GM19455 (cell line): ENCODE measurements around the gene PDE4D.
"Not testable (repeated sequence)": the region's sequence is repeated elsewhere in the genome, so short reads cannot be mapped to it uniquely, and the experiment has no call there.

Source experiments
- ATAC-seq: cut with Tn5 transposase; IDR thresholded peaks from one replicate; pipeline ENCODE4 v1.9.1; 2021; ENCODE audit not compliant: unreplicated experiment

Gene PDE4D

GRCh38 chr5:59000211-59000610 lies 893.3 kb downstream of the PDE4D start:
- no peak for ATAC-seq

- ATAC-seq, result no peak
Observed at GRCh38 chr5:58999804-59000203, 893.7 kb downstream of the PDE4D start.

- no peak for ATAC-seq
Observed at GRCh38 chr5:58998544-58998943, 895.0 kb downstream of the PDE4D start.

GRCh38 chr5:58995779-58996178 lies 897.7 kb downstream of the PDE4D start:
- ATAC-seq, result not testable (repeated sequence)

DNA sequence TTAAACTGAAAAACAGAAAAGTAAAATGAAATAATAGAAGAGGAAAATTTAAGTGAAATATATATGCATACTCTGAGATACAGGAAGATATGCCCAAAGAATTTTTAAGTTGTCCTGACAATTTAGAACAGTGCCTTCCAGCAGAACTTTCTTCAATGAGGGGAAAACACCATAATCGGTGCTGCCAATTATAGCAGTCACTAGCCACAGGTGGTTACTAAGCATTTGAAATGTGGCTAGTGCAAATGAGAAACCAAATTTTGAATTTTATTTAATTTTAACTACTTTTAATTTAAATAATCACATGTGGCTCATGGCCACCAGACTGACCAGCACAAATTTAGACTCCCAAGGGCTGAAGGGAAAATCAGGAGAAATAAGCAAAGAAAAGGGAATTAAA lies 900.1 kb downstream of the PDE4D start:
- ATAC-seq, result no peak

DNA sequence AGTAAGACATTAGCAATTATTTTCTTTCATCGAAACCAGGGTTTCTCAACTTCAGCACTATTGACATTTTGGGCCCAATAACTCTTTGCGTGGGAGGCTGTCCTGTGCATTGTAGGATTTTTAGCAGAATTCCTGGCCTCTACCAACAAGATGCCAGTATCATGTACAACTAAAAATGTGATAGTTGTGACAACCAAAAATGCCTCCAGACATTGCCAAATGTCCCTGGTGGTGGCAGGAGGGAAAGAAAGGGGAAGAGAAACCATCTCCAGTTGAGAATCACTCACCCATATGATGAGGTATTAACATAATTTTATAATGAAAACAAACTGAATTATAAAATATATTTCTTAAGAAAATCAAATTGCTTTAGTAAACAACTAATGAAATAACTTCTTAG lies 904.6 kb downstream of the PDE4D start:
- ATAC-seq, result no peak

DNA sequence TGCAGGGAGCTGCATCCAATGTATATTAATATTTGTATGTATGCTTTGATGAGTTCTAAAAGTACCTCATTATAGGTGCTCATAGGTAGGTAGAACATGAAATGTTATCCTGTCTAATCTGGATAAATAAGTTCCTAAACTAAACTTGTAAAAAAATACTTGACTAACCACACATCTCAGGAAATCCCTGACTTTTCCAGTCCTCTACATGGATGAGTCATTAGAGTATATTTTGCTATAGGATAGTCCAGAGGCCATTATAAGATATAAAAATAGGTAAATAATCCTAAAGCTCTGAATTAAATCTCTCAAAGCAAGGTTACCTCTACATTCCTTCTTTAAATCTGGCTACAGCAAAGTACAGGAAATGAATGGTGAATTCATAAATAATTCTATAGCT lies 906.3 kb downstream of the PDE4D start:
- ATAC-seq, result no peak

DNA sequence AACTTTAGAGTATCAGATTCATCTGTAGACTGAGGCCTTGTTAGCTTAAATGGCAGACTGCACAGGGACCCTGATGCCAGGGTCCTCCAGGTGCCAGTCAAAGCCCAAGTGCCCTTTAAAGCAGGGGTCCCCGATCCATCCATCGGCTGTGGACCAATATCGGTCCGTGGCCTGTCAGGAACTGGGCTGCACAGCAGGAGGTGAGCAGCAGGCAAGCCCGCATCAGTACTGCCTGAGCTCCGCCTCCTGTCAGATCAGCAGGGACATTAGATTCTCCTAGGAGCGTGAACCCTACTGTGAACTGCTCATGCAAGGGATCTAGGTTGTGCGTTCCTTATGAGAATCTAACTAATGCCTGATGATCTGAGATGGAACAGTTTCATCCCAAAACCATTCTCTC lies 907.2 kb downstream of the PDE4D start:
- ATAC-seq, result no peak

GRCh38 chr5:58985759-58986158 lies 907.8 kb downstream of the PDE4D start:
- no peak for ATAC-seq

- ATAC-seq, result no peak
Observed at GRCh38 chr5:58985311-58985710, 908.2 kb downstream of the PDE4D start.

- no peak for ATAC-seq
Observed at GRCh38 chr5:58983526-58984452, 909.7 kb downstream of the PDE4D start.

- ATAC-seq, result no peak
Observed at GRCh38 chr5:58980890-58981289, 912.6 kb downstream of the PDE4D start.

- no peak for ATAC-seq
Observed at GRCh38 chr5:58979090-58979489, 914.4 kb downstream of the PDE4D start.

GRCh38 chr5:58974601-58975000 lies 918.9 kb downstream of the PDE4D start:
- no peak for ATAC-seq

GRCh38 chr5:58974083-58974482 lies 919.4 kb downstream of the PDE4D start:
- no peak for ATAC-seq

DNA sequence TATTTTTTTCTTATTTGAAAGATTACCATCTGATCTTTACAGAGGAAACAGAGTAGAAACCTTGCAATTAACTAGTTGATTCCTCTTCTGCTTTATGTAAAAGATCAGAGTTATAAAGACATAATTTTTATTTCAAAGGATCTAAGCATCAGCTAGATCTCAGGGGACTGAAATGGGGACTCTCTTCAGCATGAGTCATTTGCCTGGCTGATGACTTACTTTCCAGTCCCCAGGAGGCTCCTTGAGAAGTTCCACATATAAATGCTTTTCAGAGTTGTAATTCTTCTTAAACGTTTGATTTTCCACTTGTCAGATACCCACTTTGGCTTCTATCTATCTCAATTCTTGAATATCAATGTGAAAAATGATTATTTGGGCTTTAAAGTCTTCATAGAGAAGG lies 921.2 kb downstream of the PDE4D start:
- ATAC-seq, result no peak

DNA sequence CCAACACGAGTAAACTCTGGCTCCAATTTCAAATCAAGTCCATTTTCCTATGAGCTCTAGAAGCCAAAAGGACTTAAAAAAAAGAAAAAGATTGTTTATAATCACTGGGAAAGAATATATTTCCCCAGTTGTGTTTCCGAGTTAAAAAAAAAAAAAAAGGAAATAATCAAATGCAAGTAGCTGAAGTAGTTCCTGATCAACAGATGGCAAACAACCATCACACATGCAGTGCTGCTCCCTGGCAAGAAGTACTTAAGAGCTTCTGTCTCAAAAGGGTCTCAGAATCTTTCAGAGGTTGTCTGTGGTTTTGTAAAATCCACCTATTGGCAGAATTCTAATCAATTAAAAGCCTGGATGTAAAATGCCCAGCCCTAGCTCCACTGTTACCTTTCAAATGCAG lies 922.8 kb downstream of the PDE4D start:
- no peak for ATAC-seq

GRCh38 chr5:58969795-58970194 lies 923.7 kb downstream of the PDE4D start:
- no peak for ATAC-seq

DNA sequence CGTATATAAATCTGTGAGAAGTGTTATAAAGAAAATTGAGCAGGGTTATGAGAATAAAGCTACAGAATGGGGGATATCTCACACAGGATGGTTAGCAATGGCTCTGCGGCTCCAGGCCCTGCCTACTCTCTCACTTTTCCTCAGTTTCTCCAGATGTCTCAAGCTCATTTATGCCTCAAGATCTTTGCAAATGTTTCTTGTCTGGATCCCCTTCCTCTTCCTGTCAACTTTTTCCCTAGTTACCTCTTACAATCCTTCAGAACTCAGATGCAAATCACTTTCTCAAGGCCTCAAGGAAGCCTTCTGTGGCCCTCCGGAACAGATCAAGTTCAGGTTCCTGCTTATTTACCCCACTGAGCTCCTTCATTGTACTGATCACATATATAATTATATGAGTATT lies 924.3 kb downstream of the PDE4D start:
- ATAC-seq, result no peak

GRCh38 chr5:58968350-58968749 lies 925.2 kb downstream of the PDE4D start:
- no peak for ATAC-seq

- ATAC-seq, result no peak
Observed at GRCh38 chr5:58967597-58968281, 925.8 kb downstream of the PDE4D start.

DNA sequence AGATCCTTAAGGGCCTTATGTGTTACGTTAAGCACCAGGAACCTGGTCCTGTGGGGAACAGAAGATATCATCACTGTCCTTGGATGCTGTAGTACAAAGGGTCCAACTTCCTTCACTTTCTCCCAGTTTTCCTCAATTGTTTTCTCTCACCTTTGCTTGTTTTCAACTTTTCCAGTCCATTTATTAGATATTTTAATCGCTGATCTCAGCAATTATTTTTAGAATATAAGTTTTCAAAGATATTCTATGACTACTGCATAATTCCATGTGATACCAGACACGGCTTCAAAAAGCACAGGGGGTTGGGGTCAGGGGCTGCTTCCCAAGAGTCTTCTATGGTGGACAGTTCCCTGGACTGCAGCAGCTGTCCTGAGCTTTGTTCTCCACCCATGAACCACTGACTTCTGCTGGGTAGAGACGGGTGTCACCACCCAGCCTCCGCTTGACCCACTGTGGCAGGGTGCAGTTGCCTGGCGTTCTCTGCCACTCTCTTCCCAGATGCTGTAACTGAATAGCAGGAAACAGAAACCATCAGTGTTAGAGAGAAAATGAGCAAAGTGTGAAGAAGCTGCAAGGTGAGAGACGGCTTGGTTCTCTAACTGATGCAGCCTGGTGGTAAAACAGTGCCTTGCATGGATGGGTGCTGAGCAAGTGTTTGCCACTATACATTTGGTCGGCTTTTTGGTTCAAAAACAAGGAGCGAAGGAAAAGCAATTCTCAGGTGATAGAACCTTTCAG lies 927.7 kb downstream of the PDE4D start:
- ATAC-seq, result no peak
